Activated CD8-positive, alpha-beta T cell treated with anti-CD3 and anti-CD28 coated beads, Interleukin-2, amount 10 ng/mL, durations not matched to agents 7 days and 5 days (primary cell): ENCODE results near the gene CYBA. TPM values are rescaled to one million over a fixed set of nuclear protein-coding genes. Genes with fewer than 3 reads are reported as not detected.
A peak's percentile ranks its signal among the peaks of the same experiment; 100 is the strongest.

Source experiments
- ATAC-seq: fragments of 150-1000 bp; cut with Tn5 transposase; one replicate; pipeline ENCODE4 v1.10.0; 2021; ENCODE audit warnings: moderate library complexity
- CTCF ChIA-PET: fragments of 350-600 bp; sonication (Branson Sonifier 250); formaldehyde crosslinking; loops from one replicate; lab custom pipeline; 2021; ENCODE audit warnings: antibody characterized with exemption; lab: Charles Lee
- POLR2A ChIA-PET: fragments of 350-600 bp; sonication (Branson Sonifier 250); formaldehyde crosslinking; loops from one replicate; lab custom pipeline; 2021; ENCODE audit warnings: antibody characterized with exemption; lab: Charles Lee
- DNase-seq: peaks from one replicate; pipeline ENCODE4 v3.0.0-alpha.2; 2020
- H3K27ac Mint-ChIP-seq: one replicate; pipeline ENCODE4 v1.8.0; 2021; ENCODE audit warnings: mild to moderate bottlenecking, mixed read lengths
- H3K27me3 Mint-ChIP-seq: one replicate; pipeline ENCODE4 v1.8.0; 2021; ENCODE audit warnings: low read depth, mixed read lengths
- H3K36me3 Mint-ChIP-seq: one replicate; pipeline ENCODE4 v1.8.0; 2021; ENCODE audit warnings: low read depth, mixed read lengths
- H3K4me1 Mint-ChIP-seq: one replicate; pipeline ENCODE4 v1.8.0; 2021; ENCODE audit warnings: low read depth, mixed read lengths
- H3K4me3 Mint-ChIP-seq: one replicate; pipeline ENCODE4 v1.8.0; 2021; ENCODE audit warnings: mild to moderate bottlenecking, mixed read lengths
- H3K9me3 Mint-ChIP-seq: one replicate; pipeline ENCODE4 v1.8.0; 2022; ENCODE audit warnings: mixed read lengths; ENCODE audit not compliant: insufficient read depth
- total RNA-seq, 2 experiments: library from RNA; stranded (reverse); gene quantifications; one replicate each; pipeline ENCODE4 v1.2.3, GENCODE V29; 2021

Gene CYBA
- total RNA-seq, 2 experiments from 2014 or later: 568 to 599 TPM

- H3K9me3 Mint-ChIP-seq: no peaks in the 10 kb centered on the region
- no peak overlapping the region for H3K4me3 Mint-ChIP-seq
- ChIA-PET CTCF (interaction anchor here (1.7 kb wide), 1 partner anchor 13 kb away, joined by 11 read pairs; no protein-coding TSS in a partner anchor), POLR2A (interaction anchor here (0.7 to 1.2 kb wide), 3 partner anchors 13 to 680 kb away, joined by 3 to 4 read pairs (median 4); partner anchors contain the start of gene ZC3H18)
- DNase-seq: no peak
- ATAC-seq: no peak
- peaks cover 3% of the 10 kb centered on the region for H3K27me3 Mint-ChIP-seq
- peaks cover 19% of the 10 kb centered on the region for H3K36me3 Mint-ChIP-seq
- peak overlapping the region; percentile 39 for H3K27ac Mint-ChIP-seq
- peaks cover 34% of the 10 kb centered on the region for H3K4me1 Mint-ChIP-seq
Observed at GRCh38 chr16:88632587-88632930, 18.3 kb downstream of the CYBA start.

GRCh38 chr16:88631920-88632586 is 18.8 kb downstream of the CYBA start:
- DNase-seq: no peak
- no peak for ATAC-seq
- Mint-ChIP-seq H3K36me3 (peaks cover 22% of the 10 kb centered on the region), H3K27me3 (peaks cover under 1% of the 10 kb centered on the region), H3K9me3 (no peaks in the 10 kb centered on the region), H3K27ac (no peak overlapping the region), H3K4me3 (no peak overlapping the region), H3K4me1 (peaks cover 29% of the 10 kb centered on the region)
- CTCF ChIA-PET: interaction anchor here (0.9 to 1.7 kb wide), 2 partner anchors 12 to 73 kb away, joined by 3 to 11 read pairs; no protein-coding TSS in a partner anchor
- POLR2A ChIA-PET: interaction anchor here (1.3 kb wide), 1 partner anchor 12 kb away, joined by 3 read pairs; no protein-coding TSS in a partner anchor

GRCh38 chr16:88631384-88631783 is 19.5 kb downstream of the CYBA start:
- H3K9me3 Mint-ChIP-seq: no peaks in the 10 kb centered on the region
- ChIA-PET CTCF (interaction anchor here (0.9 kb wide), 1 partner anchor 74 kb away, joined by 3 read pairs; no protein-coding TSS in a partner anchor), POLR2A (interaction anchor here (1.3 kb wide), 1 partner anchor 11 kb away, joined by 3 read pairs; no protein-coding TSS in a partner anchor)
- H3K36me3 Mint-ChIP-seq: peaks cover 26% of the 10 kb centered on the region
- H3K27ac Mint-ChIP-seq: no peak overlapping the region
- DNase-seq: no peak
- no peak for ATAC-seq
- peaks cover 27% of the 10 kb centered on the region for H3K4me1 Mint-ChIP-seq
- no peaks in the 10 kb centered on the region for H3K27me3 Mint-ChIP-seq
- no peak overlapping the region for H3K4me3 Mint-ChIP-seq

GRCh38 chr16:88630941-88631340 is 19.9 kb downstream of the CYBA start:
- H3K27me3 Mint-ChIP-seq: no peaks in the 10 kb centered on the region
- peaks cover 30% of the 10 kb centered on the region for H3K36me3 Mint-ChIP-seq
- H3K9me3 Mint-ChIP-seq: no peaks in the 10 kb centered on the region
- H3K4me1 Mint-ChIP-seq: peaks cover 23% of the 10 kb centered on the region
- ATAC-seq (no peak), DNase-seq (no peak)
- ChIA-PET CTCF (interaction anchor here (0.9 kb wide), 1 partner anchor 74 kb away, joined by 3 read pairs; no protein-coding TSS in a partner anchor), POLR2A (interaction anchor here (1.3 kb wide), 1 partner anchor 11 kb away, joined by 3 read pairs; no protein-coding TSS in a partner anchor)
- H3K27ac Mint-ChIP-seq: no peak overlapping the region
- no peak overlapping the region for H3K4me3 Mint-ChIP-seq

GRCh38 chr16:88630433-88630832 is 20.4 kb downstream of the CYBA start:
- CTCF ChIA-PET: no interaction called here

GRCh38 chr16:88629835-88630234 is 21.0 kb downstream of the CYBA start:
- H3K4me3 Mint-ChIP-seq: no peak overlapping the region
- peaks cover 33% of the 10 kb centered on the region for H3K36me3 Mint-ChIP-seq
- H3K4me1 Mint-ChIP-seq: peaks cover 16% of the 10 kb centered on the region
- CTCF ChIA-PET: interaction anchor here (1.5 kb wide), 1 partner anchor 69 kb away, joined by 3 read pairs; no protein-coding TSS in a partner anchor
- ATAC-seq: no peak
- H3K27me3 Mint-ChIP-seq: no peaks in the 10 kb centered on the region
- no peak overlapping the region for H3K27ac Mint-ChIP-seq
- POLR2A ChIA-PET: no interaction called here
- no peaks in the 10 kb centered on the region for H3K9me3 Mint-ChIP-seq
- DNase-seq: no peak

More at GRCh38 chr16:88630433-88630832, 20.4 kb downstream of the CYBA start:
- Mint-ChIP-seq H3K36me3 (peaks cover 31% of the 10 kb centered on the region), H3K4me1 (peaks cover 21% of the 10 kb centered on the region), H3K4me3 (no peak overlapping the region), H3K9me3 (no peaks in the 10 kb centered on the region), H3K27me3 (no peaks in the 10 kb centered on the region), H3K27ac (no peak overlapping the region)
- DNase-seq: no peak
- POLR2A ChIA-PET: interaction anchor here (1.3 kb wide), 1 partner anchor 10 kb away, joined by 3 read pairs; no protein-coding TSS in a partner anchor
- ATAC-seq: no peak

GRCh38 chr16:88628512-88628974 is 22.3 kb downstream of the CYBA start:
- CTCF ChIA-PET: interaction anchor here (1.5 kb wide), 1 partner anchor 70 kb away, joined by 3 read pairs; no protein-coding TSS in a partner anchor
- H3K4me3 Mint-ChIP-seq: no peak overlapping the region
- POLR2A ChIA-PET: no interaction called here
- no peak for ATAC-seq
- H3K27me3 Mint-ChIP-seq: no peaks in the 10 kb centered on the region
- no peak for DNase-seq
- H3K36me3 Mint-ChIP-seq: peaks cover 42% of the 10 kb centered on the region
- H3K9me3 Mint-ChIP-seq: no peaks in the 10 kb centered on the region
- no peak overlapping the region for H3K27ac Mint-ChIP-seq
- H3K4me1 Mint-ChIP-seq: peaks cover 8% of the 10 kb centered on the region

GRCh38 chr16:88627531-88628411 is 23.1 kb downstream of the CYBA start:
- H3K36me3 Mint-ChIP-seq: peaks cover 49% of the 10 kb centered on the region
- H3K9me3 Mint-ChIP-seq: no peaks in the 10 kb centered on the region
- H3K27me3 Mint-ChIP-seq: no peaks in the 10 kb centered on the region
- no peak overlapping the region for H3K4me3 Mint-ChIP-seq
- H3K4me1 Mint-ChIP-seq: peaks cover 3% of the 10 kb centered on the region
- ATAC-seq: no peak
- no peak for DNase-seq
- H3K27ac Mint-ChIP-seq: peak overlapping the region; percentile 43
- ChIA-PET CTCF (no interaction called here), POLR2A (no interaction called here)

GRCh38 chr16:88626646-88627045 is 24.2 kb downstream of the CYBA start:
- Mint-ChIP-seq H3K27me3 (no peaks in the 10 kb centered on the region), H3K36me3 (peaks cover 51% of the 10 kb centered on the region), H3K9me3 (no peaks in the 10 kb centered on the region), H3K4me1 (peaks cover 3% of the 10 kb centered on the region), H3K4me3 (no peak overlapping the region), H3K27ac (no peak overlapping the region)
- ATAC-seq (no peak), DNase-seq (no peak)
- POLR2A ChIA-PET: no interaction called here
- CTCF ChIA-PET: interaction anchor here (0.6 kb wide), 1 partner anchor 157 kb away, joined by 3 read pairs; no protein-coding TSS in a partner anchor

- Mint-ChIP-seq H3K27ac (no peak overlapping the region), H3K36me3 (peaks cover 48% of the 10 kb centered on the region)
- CTCF ChIA-PET: no interaction called here
Observed at GRCh38 chr16:88624977-88625576, 25.8 kb downstream of the CYBA start.

GRCh38 chr16:88624481-88624880 is 26.4 kb downstream of the CYBA start:
- ATAC-seq (no peak), DNase-seq (no peak)
- ChIA-PET CTCF (no interaction called here), POLR2A (no interaction called here)
- H3K4me3 Mint-ChIP-seq: no peak overlapping the region
- H3K9me3 Mint-ChIP-seq: no peaks in the 10 kb centered on the region
- peaks cover 53% of the 10 kb centered on the region for H3K36me3 Mint-ChIP-seq
- no peaks in the 10 kb centered on the region for H3K27me3 Mint-ChIP-seq
- no peak overlapping the region for H3K27ac Mint-ChIP-seq
- peaks cover 19% of the 10 kb centered on the region for H3K4me1 Mint-ChIP-seq

More at GRCh38 chr16:88624977-88625576, 25.8 kb downstream of the CYBA start:
- ATAC-seq: no peak
- no peak for DNase-seq
- H3K4me3 Mint-ChIP-seq: no peak overlapping the region
- POLR2A ChIA-PET: no interaction called here
- H3K27me3 Mint-ChIP-seq: no peaks in the 10 kb centered on the region
- H3K4me1 Mint-ChIP-seq: peaks cover 13% of the 10 kb centered on the region
- no peaks in the 10 kb centered on the region for H3K9me3 Mint-ChIP-seq
